Esophagus muscularis mucosa (tissue), 4 donors: ENCODE measurements around the gene NRG4.

Experiments used
- CTCF ChIP-seq, 3 experiments: fragments of 200-600 bp in 2 of 3; fragments of 450-650 bp in 1 of 3; sonication (generic) in 2 of 3; IDR thresholded peaks; one replicate each; pipeline ENCODE4 v1.5.1; 2017 to 2019; ENCODE audit warnings: antibody characterized with exemption in 3 of 3, mild to moderate bottlenecking in 2 of 3, moderate library complexity in 1 of 3
- EP300 ChIP-seq: sonication (generic); formaldehyde crosslinking; IDR thresholded peaks from one replicate; pipeline ENCODE4 v1.6.1; 2017; ENCODE audit warnings: antibody characterized with exemption
- POLR2A ChIP-seq: fragments of 450-650 bp; IDR thresholded peaks from one replicate; pipeline ENCODE4 v1.6.1; 2017; ENCODE audit warnings: antibody characterized with exemption, moderate library complexity, mild to moderate bottlenecking, low read depth
- POLR2AphosphoS5 ChIP-seq, 2 donors: sonication (generic); formaldehyde crosslinking; IDR thresholded peaks; one replicate each; pipeline ENCODE4 v1.6.1; 2017; ENCODE audit warnings: antibody characterized with exemption in 2 of 2

GRCh38 chr15:76034111-76034510 is 21.9 kb upstream of the NRG4 start:
- no peak for TF ChIP-seq EP300
- TF ChIP-seq CTCF (IDR thresholded peaks at IDR 0.05) = no peak
- no peak for TF ChIP-seq POLR2AphosphoS5 (IDR thresholded peaks at IDR 0.05)
- TF ChIP-seq POLR2A = no peak
